Uterus (tissue), 4 donors: ENCODE results near the gene RBX1. TPM values are rescaled to one million over a fixed set of nuclear protein-coding genes. Genes with fewer than 3 reads are reported as not detected.

Experiments
- DNase-seq, 2 donors: peaks; one replicate each; pipeline ENCODE4 v3.0.0-alpha.2; 2019 to 2020
- H3K27ac ChIP-seq, 2 donors: fragments of 200-600 bp; sonication (generic); 1 replicate in 1 of 2; 2 replicates in 1 of 2; pipeline ENCODE4 v1.5.1; 2016 to 2018
- H3K27me3 ChIP-seq, 2 donors: fragments of 200-600 bp; sonication (generic); one replicate each; pipeline ENCODE4 v1.5.1; 2018 to 2019; ENCODE audit warnings: control low read depth in 1 of 2
- H3K36me3 ChIP-seq, 2 donors: fragments of 200-600 bp; sonication (generic); one replicate each; pipeline ENCODE4 v1.5.1; 2019; ENCODE audit warnings: control low read depth in 1 of 2
- H3K4me1 ChIP-seq, 2 donors: fragments of 200-600 bp; sonication (generic); one replicate each; pipeline ENCODE4 v1.5.1; 2018 to 2019; ENCODE audit warnings: control low read depth in 1 of 2
- H3K4me3 ChIP-seq, 2 donors: fragments of 200-600 bp; sonication (generic); 1 replicate in 1 of 2; 2 replicates in 1 of 2; pipeline ENCODE4 v1.5.1; 2018 to 2019; ENCODE audit warnings: mild to moderate bottlenecking in 1 of 2
- H3K9me3 ChIP-seq, 2 donors: fragments of 200-600 bp; sonication (generic); one replicate each; pipeline ENCODE4 v1.5.1; 2019; ENCODE audit warnings: control low read depth in 1 of 2
- POLR2A ChIP-seq, 2 donors: fragments of 450-650 bp; IDR thresholded peaks; one replicate each; pipeline ENCODE4 v1.6.1; 2016; ENCODE audit warnings: antibody characterized with exemption in 2 of 2, mild to moderate bottlenecking in 1 of 2, moderate library complexity in 1 of 2
- intact Hi-C: fragments of 100-400 bp; cut with DNase I; formaldehyde crosslinking; loops from one replicate; pipeline ENCODE4 v1.15.1; 2023; ENCODE audit warnings: low total_unique reads
- total RNA-seq, 4 donors: library from RNA; depleted of rRNA in 3 of 4; stranded (reverse); fragments of >200 nt in 3 of 4; gene quantifications; one replicate each; pipeline versions ENCODE4 v1.1.0 to v1.2.4, GENCODE V29; 2014 to 2023
- TF ChIP-seq, protein P1 (sequence below), 4 experiments: fragments of 200-600 bp in 2 of 4; fragments of 450-650 bp in 2 of 4; sonication (generic) in 2 of 4; IDR thresholded peaks; one replicate each; pipeline ENCODE4 v1.5.1; 2016 to 2019; ENCODE audit warnings: antibody characterized with exemption in 4 of 4, mild to moderate bottlenecking in 2 of 4, moderate library complexity in 1 of 4
- donor health status: DM: yes; HTN: yes; CAD: no.

Gene RBX1
- total RNA-seq, 4 donors from 2014 or later, result 33.8 to 75.9 (median 57.6) TPM

DNA sequence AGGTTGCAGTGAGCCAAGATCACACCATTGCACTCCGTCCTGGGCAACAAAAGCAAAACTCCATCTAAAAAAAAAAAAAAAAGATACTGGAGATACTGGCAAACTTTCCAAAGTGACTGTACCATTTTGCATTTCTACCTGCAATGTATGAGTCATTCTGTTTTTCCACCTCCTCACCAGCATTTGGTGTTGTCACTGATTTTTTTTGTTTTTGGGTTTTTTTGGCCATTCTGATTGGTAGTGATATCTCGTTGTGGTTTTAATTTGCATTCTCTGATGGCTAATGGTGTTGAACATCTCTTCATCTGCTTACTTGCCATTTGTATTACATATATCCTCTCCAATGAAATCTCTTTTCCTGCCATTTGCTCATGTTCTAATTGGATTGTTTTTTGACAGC is 12.0 kb upstream of the RBX1 start:
- TF ChIP-seq, protein P1, sequence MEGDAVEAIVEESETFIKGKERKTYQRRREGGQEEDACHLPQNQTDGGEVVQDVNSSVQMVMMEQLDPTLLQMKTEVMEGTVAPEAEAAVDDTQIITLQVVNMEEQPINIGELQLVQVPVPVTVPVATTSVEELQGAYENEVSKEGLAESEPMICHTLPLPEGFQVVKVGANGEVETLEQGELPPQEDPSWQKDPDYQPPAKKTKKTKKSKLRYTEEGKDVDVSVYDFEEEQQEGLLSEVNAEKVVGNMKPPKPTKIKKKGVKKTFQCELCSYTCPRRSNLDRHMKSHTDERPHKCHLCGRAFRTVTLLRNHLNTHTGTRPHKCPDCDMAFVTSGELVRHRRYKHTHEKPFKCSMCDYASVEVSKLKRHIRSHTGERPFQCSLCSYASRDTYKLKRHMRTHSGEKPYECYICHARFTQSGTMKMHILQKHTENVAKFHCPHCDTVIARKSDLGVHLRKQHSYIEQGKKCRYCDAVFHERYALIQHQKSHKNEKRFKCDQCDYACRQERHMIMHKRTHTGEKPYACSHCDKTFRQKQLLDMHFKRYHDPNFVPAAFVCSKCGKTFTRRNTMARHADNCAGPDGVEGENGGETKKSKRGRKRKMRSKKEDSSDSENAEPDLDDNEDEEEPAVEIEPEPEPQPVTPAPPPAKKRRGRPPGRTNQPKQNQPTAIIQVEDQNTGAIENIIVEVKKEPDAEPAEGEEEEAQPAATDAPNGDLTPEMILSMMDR (IDR thresholded peaks at IDR 0.05), result no peak
- TF ChIP-seq POLR2A (IDR thresholded peaks at IDR 0.05), result no peak
- no peak overlapping the region for H3K27ac ChIP-seq
- intact Hi-C loops, result no loop called here

DNA sequence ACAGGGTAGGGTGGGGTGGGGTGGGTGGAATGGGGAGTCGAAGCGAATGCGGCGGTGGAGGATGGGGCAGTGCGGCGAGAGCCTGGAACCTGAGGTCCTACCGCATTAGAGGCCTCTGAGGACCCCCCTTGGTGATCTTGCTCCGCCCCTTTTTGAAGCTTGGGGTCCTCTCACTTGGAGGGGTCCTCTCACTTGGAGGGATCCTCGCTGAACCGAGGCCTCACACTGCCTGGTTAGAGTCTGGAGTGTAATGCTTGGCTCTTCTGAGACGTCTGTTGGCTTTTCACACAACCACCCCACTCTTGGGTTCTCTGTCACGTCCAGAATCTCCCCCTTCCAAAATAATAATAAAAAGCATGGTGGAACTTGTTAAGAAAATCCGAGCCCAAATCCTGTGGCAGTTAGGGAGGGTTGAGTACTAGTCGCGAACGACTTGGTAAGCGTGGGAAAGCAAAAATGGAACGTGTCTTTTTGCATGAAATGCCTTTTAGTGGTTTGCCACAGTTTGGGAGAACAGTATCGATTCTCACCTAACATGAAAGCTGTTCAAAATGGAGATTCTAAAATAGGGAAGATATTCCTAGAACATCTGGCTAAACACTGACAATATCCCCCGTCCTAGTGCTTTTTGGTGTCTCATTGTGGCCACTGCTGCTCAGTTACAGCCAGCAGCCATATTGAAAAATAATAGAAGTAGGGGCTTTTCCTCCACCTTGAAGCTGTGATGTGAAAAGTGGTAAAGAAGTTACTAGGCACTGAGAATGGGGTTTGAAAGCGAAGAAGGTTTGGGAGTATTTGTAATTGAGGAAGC is 822 bp downstream of the RBX1 start:
- no peaks in the 10 kb centered on the region for H3K27me3 ChIP-seq
- H3K36me3 ChIP-seq, result no peaks in the 10 kb centered on the region
- no peak for DNase-seq
- no peak for TF ChIP-seq POLR2A (IDR thresholded peaks at IDR 0.05)
- TF ChIP-seq, protein P1 (IDR thresholded peaks at IDR 0.05), result no peak
- peak overlapping the region; percentile 96 to 97 for H3K27ac ChIP-seq
- H3K9me3 ChIP-seq, result no peaks in the 10 kb centered on the region
- H3K4me3 ChIP-seq, result peak overlapping the region; percentile 74 to 94
- H3K4me1 ChIP-seq, result peaks cover 0 to 7% of the 10 kb centered on the region in 2 donors
- intact Hi-C loops, result loop anchor here (10.0 kb wide), 1 partner anchor 73 kb away; no protein-coding TSS in a partner anchor

More for the DNA sequence above, 12.0 kb upstream of the RBX1 start:
- Histone ChIP-seq H3K4me3 (no peak overlapping the region), H3K4me1 (no peaks in the 10 kb centered on the region), H3K27me3 (no peaks in the 10 kb centered on the region), H3K9me3 (no peaks in the 10 kb centered on the region), H3K36me3 (no peaks in the 10 kb centered on the region)
- no peak for DNase-seq

DNA sequence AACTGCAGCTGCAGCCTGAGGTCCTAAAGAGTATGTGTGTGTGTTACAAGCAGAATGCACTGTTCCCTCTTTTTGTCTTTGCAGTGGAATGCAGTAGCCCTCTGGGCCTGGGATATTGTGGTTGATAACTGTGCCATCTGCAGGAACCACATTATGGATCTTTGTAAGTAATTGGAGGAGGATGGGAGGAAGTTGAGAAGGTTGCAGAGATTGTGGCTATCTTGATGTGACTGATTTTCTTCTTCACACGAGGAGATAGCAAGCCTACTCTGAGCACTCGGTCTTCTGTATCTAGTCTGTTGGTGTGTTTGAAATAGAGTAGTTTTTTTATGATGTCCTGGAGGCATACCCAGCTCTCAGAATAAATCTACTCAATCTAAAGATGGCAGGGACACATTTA is 2.3 kb downstream of the RBX1 start:
- no peak for TF ChIP-seq POLR2A (IDR thresholded peaks at IDR 0.05)
- TF ChIP-seq, protein P1 (IDR thresholded peaks at IDR 0.05), result no peak
- H3K9me3 ChIP-seq, result no peaks in the 10 kb centered on the region
- no peak overlapping the region for H3K27ac ChIP-seq
- H3K36me3 ChIP-seq, result no peaks in the 10 kb centered on the region
- DNase-seq, result no peak
- intact Hi-C loops, result loop anchor here (10.0 kb wide), 1 partner anchor 71 kb away; no protein-coding TSS in a partner anchor
- no peak overlapping the region for H3K4me3 ChIP-seq
- H3K4me1 ChIP-seq, result peaks cover 0 to 7% of the 10 kb centered on the region in 2 donors
- no peaks in the 10 kb centered on the region for H3K27me3 ChIP-seq

DNA sequence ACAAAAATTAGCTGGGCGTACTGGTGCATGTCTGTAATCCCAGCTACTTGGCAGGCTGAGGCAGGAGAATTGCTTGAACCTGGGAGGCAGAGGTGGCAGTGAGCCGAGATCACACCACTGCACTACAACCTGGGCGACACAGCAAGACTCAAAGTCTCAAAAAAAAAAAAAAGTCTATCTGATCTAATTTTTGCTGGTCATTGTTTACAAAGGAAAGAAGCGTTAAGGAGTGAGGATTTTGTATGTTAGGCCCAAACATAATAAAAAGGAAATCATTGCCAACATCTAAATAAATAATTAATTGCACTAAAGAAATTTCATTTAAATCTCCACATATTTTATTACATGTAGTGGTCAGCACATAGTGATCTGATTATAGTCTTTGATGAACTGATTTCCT is 2.9 kb downstream of the RBX1 start:
- Histone ChIP-seq H3K36me3 (no peaks in the 10 kb centered on the region), H3K4me1 (peaks cover 0 to 7% of the 10 kb centered on the region in 2 donors)
- intact Hi-C loops, result loop anchor here (10.0 kb wide), 1 partner anchor 71 kb away; no protein-coding TSS in a partner anchor

More for the DNA sequence above, 2.9 kb downstream of the RBX1 start:
- Histone ChIP-seq H3K27ac (no peak overlapping the region), H3K9me3 (no peaks in the 10 kb centered on the region), H3K4me3 (no peak overlapping the region), H3K27me3 (no peaks in the 10 kb centered on the region)
- DNase-seq, result no peak
- TF ChIP-seq, protein P1 (IDR thresholded peaks at IDR 0.05), result no peak
- TF ChIP-seq POLR2A (IDR thresholded peaks at IDR 0.05), result no peak
